Measurements from ENCODE around the gene BCAR3.

DNA sequence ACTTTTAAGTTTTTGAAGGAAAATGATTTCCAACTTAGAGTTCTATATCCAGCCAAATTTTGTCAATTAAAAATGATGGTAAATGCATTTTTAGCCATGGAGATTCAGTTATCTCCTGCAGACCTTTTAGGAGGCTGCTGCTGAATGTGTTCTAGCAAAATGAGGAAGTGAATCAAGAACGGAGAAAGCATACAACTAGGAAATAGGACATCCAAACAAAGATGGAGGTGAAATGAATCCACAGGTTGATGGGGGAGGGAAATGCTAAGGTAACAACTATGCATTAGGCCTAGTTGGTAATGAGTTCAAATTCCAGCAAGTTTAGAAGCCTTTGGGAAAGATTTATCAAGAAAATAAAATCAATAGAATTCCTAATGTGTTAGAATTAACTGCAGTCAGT, 153.2 kb downstream of the BCAR3 start:
- TF ChIP-seq YY1 (IDR thresholded peaks at IDR 0.05; ENCODE audit: insufficient read depth, insufficient read length): no peak
- TF ChIP-seq ZNF274 (IDR thresholded peaks at IDR 0.05; ENCODE audit: low read depth, low read length): no peak

Data from NT2/D1 (cell line).